KOPT-K1 (cell line): Measurements from ENCODE around the gene AGMO.

Experiments used
- H3K27ac ChIP-seq: fragments of 200-600 bp; sonication (generic); 2 replicates; pipeline ENCODE4 v1.5.1; 2016; ENCODE audit warnings: antibody characterized with exemption, mild to moderate bottlenecking, low read depth, low read length; ENCODE audit not compliant: poor library complexity, severe bottlenecking
- H3K36me3 ChIP-seq: fragments of 200-600 bp; sonication (generic); 2 replicates; pipeline ENCODE4 v1.5.1; 2017; ENCODE audit warnings: antibody characterized with exemption, mild to moderate bottlenecking, low read length, moderate library complexity; ENCODE audit not compliant: insufficient read depth
- H3K9me3 ChIP-seq: fragments of 200-600 bp; sonication (generic); 2 replicates; pipeline ENCODE4 v1.5.1; 2017; ENCODE audit warnings: antibody characterized with exemption, low read length, mild to moderate bottlenecking; ENCODE audit not compliant: insufficient read depth, poor library complexity, severe bottlenecking

The AGMO gene

GRCh38 chr7:15561835-15562234, at the start of gene AGMO:
AGMO (minus strand) TSS chr7:15562015.
- Histone ChIP-seq H3K9me3 (no peaks in the 10 kb centered on the region), H3K27ac (no peak within 1 kb of the TSS), H3K36me3 (no peaks in the 10 kb centered on the region)

- Histone ChIP-seq H3K9me3 (no peaks in the 10 kb centered on the region), H3K36me3 (no peaks in the 10 kb centered on the region), H3K27ac (no peak overlapping the region)
Measured at GRCh38 chr7:15610503-15610902, 48.7 kb upstream of the AGMO start.

GRCh38 chr7:15609287-15609686, 47.5 kb upstream of the AGMO start:
- Histone ChIP-seq H3K36me3 (no peaks in the 10 kb centered on the region), H3K9me3 (no peaks in the 10 kb centered on the region), H3K27ac (no peak overlapping the region)

GRCh38 chr7:15607529-15608210, 45.9 kb upstream of the AGMO start:
- Histone ChIP-seq H3K9me3 (no peaks in the 10 kb centered on the region), H3K36me3 (no peaks in the 10 kb centered on the region), H3K27ac (no peak overlapping the region)

GRCh38 chr7:15606561-15606960, 44.7 kb upstream of the AGMO start:
- Histone ChIP-seq H3K9me3 (no peaks in the 10 kb centered on the region), H3K36me3 (no peaks in the 10 kb centered on the region), H3K27ac (no peak overlapping the region)

- H3K27ac ChIP-seq = no peak overlapping the region
- H3K9me3 ChIP-seq = peaks cover 12% of the 10 kb centered on the region
- no peaks in the 10 kb centered on the region for H3K36me3 ChIP-seq
Measured at GRCh38 chr7:15604166-15604565, 42.4 kb upstream of the AGMO start.

GRCh38 chr7:15603124-15603523, 41.3 kb upstream of the AGMO start:
- H3K27ac ChIP-seq = no peak overlapping the region
- no peaks in the 10 kb centered on the region for H3K36me3 ChIP-seq
- peaks cover 16% of the 10 kb centered on the region for H3K9me3 ChIP-seq

- Histone ChIP-seq H3K27ac (no peak overlapping the region), H3K36me3 (no peaks in the 10 kb centered on the region), H3K9me3 (peaks cover 16% of the 10 kb centered on the region)
Measured at GRCh38 chr7:15602236-15602635, 40.4 kb upstream of the AGMO start.

- Histone ChIP-seq H3K9me3 (peaks cover 16% of the 10 kb centered on the region), H3K27ac (no peak overlapping the region), H3K36me3 (no peaks in the 10 kb centered on the region)
Measured at GRCh38 chr7:15601175-15601574, 39.4 kb upstream of the AGMO start.

GRCh38 chr7:15600298-15600697, 38.5 kb upstream of the AGMO start:
- H3K36me3 ChIP-seq = no peaks in the 10 kb centered on the region
- peaks cover 16% of the 10 kb centered on the region for H3K9me3 ChIP-seq
- no peak overlapping the region for H3K27ac ChIP-seq

GRCh38 chr7:15594461-15594860, 32.6 kb upstream of the AGMO start:
- Histone ChIP-seq H3K9me3 (peaks cover 7% of the 10 kb centered on the region), H3K27ac (no peak overlapping the region), H3K36me3 (no peaks in the 10 kb centered on the region)

- Histone ChIP-seq H3K9me3 (no peaks in the 10 kb centered on the region), H3K36me3 (no peaks in the 10 kb centered on the region), H3K27ac (no peak overlapping the region)
Measured at GRCh38 chr7:15593382-15593781, 31.6 kb upstream of the AGMO start.

- no peak overlapping the region for H3K27ac ChIP-seq
- H3K36me3 ChIP-seq = no peaks in the 10 kb centered on the region
- H3K9me3 ChIP-seq = peaks cover 7% of the 10 kb centered on the region
Measured at GRCh38 chr7:15586266-15586665, 24.5 kb upstream of the AGMO start.

GRCh38 chr7:15584575-15584974, 22.8 kb upstream of the AGMO start:
- Histone ChIP-seq H3K27ac (no peak overlapping the region), H3K36me3 (no peaks in the 10 kb centered on the region), H3K9me3 (peaks cover 7% of the 10 kb centered on the region)

- no peaks in the 10 kb centered on the region for H3K36me3 ChIP-seq
- H3K9me3 ChIP-seq = peaks cover 7% of the 10 kb centered on the region
- no peak overlapping the region for H3K27ac ChIP-seq
Measured at GRCh38 chr7:15582773-15583172, 21.0 kb upstream of the AGMO start.

- Histone ChIP-seq H3K9me3 (peaks cover 7% of the 10 kb centered on the region), H3K27ac (no peak overlapping the region), H3K36me3 (no peaks in the 10 kb centered on the region)
Measured at GRCh38 chr7:15581352-15581951, 19.6 kb upstream of the AGMO start.
